Tibial nerve (tissue), 4 donors: ENCODE data around the gene WNT4.

Experiments used
- CTCF ChIP-seq, 5 experiments: fragments of 200-600 bp in 3 of 5; fragments of 450-650 bp in 2 of 5; sonication (generic) in 3 of 5; IDR thresholded peaks; one replicate each; pipeline ENCODE4 v1.5.1; 2016 to 2019; ENCODE audit warnings: antibody characterized with exemption in 5 of 5, mild to moderate bottlenecking in 3 of 5, moderate library complexity in 2 of 5
- EP300 ChIP-seq, 2 donors: sonication (generic); formaldehyde crosslinking; IDR thresholded peaks; one replicate each; pipeline ENCODE4 v1.6.1; 2017; ENCODE audit warnings: antibody characterized with exemption in 2 of 2, mild to moderate bottlenecking in 1 of 2
- POLR2A ChIP-seq, 2 donors: fragments of 450-650 bp; IDR thresholded peaks; one replicate each; pipeline ENCODE4 v1.6.1; 2017; ENCODE audit warnings: antibody characterized with exemption in 2 of 2, mild to moderate bottlenecking in 2 of 2, moderate library complexity in 2 of 2

- no peak for TF ChIP-seq CTCF (IDR thresholded peaks at IDR 0.05)
- no peak for TF ChIP-seq POLR2A (IDR thresholded peaks at IDR 0.05)
- no peak for TF ChIP-seq EP300 (IDR thresholded peaks at IDR 0.05)
These were observed 21.4 kb downstream of the WNT4 start for GRCh38 chr1:22121421-22121911.
